ENCODE results near the gene TFE3.
A peak's percentile ranks its signal among the peaks of the same experiment; 100 is the strongest.

The TFE3 gene, protein sequence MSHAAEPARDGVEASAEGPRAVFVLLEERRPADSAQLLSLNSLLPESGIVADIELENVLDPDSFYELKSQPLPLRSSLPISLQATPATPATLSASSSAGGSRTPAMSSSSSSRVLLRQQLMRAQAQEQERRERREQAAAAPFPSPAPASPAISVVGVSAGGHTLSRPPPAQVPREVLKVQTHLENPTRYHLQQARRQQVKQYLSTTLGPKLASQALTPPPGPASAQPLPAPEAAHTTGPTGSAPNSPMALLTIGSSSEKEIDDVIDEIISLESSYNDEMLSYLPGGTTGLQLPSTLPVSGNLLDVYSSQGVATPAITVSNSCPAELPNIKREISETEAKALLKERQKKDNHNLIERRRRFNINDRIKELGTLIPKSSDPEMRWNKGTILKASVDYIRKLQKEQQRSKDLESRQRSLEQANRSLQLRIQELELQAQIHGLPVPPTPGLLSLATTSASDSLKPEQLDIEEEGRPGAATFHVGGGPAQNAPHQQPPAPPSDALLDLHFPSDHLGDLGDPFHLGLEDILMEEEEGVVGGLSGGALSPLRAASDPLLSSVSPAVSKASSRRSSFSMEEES

DNA sequence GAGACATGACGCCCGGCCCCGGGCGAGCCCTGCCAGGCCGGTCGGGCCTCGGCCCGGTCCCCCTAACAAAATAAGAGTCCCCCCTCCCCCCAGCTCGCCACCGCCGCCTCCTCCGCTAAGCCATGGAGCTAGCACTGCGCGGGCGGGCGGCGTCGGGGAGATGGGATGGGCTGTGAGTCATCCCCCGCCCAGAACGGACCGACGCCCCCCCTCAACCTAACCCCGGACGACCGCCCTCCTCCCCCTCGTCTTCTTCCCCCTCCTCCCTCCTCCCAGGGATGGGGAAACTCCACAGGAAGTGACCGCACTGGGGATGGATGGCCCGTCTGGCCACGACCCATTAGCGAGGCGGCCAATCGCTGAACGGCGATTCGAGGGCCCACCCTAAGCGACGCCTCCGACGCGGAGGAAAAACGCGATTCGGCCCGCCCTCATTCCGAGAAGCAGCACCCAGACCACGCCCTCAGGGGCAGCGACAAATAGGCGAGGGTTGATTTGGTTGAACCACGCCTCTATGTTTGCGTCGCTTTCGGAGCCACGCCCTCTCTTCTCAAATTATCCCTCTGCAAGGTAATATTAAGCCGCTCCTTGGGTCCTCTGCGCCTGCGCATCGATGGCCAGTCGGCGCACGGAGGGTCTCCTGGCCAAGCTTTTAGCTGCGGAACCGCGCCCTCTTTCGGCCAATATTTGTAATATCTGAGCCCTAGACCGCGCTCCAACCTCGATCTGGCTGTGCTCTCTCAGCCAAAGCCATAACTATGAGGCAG, at the start of gene TFE3:
TFE3 (minus strand) TSS at position 138 of the 767 bp plus-strand sequence; CDS start at position 7, 131 bp downstream.
- DNase-seq: peak; percentile 98

DNA sequence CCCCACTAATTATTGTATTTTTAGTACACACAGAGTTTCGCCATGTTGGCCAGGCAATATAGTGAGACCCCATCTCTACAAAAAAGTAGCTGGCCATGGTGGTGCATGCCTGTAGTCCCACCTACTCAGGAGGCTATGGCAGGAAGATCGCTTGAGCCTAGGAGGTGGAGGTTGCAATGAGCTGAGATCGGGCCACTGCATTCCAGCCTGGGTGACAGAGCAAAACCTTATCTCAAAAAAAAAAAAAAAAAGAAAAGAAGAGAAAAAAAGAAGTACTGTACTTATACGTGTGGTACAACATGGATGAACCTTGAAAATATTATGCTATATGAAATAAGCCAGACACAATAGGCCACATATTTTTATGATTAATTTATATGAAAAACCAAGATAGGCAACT, 46.4 kb upstream of the TFE3 start:
- no peak for DNase-seq

DNA sequence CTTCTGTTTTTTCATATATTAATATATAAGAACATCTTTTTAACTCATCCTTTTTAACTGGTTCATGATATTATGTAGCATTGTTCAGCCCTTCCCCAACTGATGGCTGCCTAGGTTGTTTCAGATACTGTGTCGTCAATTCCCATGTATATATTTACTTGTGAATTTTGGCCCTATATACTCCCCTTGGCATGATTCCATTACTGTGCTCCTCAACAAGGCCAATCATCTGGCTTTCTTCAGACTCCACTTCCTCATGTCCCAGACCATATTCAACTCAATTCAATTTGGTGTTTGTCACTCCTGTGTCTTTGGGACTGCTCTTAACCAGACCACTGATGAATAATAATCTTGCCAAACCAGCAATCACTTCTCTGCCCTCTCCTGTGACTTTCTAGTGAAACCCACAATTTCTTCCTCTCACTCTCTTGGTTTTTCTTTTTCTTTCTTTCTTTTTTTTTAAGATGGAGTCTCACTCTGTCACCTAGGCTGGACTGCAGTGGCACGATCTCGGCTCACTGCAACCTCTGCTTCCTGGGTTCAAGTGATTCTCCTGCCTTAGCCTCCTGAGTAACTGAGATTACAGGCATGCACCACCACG, 39.2 kb upstream of the TFE3 start:
- no peak for DNase-seq

DNA sequence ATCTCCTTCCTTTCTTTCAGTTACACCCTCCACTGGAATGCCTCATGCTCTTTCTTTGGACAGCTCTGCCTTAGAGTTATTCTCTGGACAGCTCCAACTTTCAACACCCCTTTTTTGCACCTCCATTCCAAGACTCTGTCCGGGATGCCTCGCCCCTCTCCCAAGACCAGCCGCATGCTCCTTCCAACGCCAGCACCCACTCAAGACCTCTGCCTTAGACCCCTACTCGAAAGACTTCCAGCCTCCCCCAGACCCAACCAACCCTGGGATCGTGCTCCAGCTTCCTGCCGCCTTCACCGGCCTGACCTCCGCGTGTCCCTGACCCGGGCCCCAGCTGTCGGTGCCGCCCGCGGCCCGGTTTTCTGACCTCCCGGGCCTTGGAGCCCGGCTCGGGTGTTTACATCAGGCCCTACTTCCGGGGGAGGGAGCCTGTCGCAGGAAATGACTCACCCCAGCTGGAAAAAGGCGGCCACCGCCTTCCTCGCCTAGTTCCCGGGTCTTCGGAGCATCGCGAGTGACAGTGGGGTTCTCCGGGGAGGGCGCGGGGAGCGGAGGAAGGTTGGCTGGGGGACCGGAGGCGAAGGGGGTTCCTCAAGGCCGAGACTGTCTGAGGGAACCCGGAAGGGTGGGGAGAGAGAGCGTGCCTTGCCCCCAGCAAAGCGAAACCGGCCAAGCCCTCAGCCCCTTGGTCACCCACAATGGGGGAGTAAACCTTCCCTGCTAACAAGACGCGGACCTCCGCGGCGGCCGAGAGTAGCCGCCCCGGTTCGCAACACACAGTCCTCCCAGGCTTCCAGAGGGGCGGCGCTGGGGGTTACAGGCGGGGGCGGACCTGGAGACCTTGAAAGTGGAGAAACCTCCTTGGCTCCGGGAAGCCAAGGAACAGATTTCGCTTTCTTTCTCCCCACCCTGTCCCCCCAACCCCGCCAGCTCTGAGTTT, 36.6 kb upstream of the TFE3 start, which contains the start of gene WDR45:
WDR45 (minus strand) TSS at position 399 of the 940 bp plus-strand sequence. CDS start 1,792 bp downstream, outside the sequence.
- DNase-seq: peak; percentile 80

DNA sequence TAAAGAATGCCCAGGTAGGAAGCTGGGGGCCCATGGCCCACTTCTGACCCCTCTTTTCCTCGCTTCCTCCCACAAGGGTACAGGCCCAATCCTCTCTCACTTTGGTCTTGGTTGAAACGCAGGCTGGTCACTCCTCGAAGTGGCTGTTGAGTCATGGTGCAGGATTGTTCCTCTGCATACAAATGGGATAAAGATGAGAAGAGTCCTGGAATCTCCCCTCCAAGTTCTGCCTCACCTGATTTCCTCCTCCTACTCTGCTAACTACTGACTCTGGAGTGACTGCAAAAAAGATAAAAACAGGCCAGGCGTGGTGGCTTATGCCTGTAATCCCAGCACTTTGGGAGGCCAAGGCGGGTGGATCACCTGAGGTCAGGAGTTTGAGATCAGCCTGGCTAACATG, 34.8 kb upstream of the TFE3 start:
- DNase-seq: no peak

DNA sequence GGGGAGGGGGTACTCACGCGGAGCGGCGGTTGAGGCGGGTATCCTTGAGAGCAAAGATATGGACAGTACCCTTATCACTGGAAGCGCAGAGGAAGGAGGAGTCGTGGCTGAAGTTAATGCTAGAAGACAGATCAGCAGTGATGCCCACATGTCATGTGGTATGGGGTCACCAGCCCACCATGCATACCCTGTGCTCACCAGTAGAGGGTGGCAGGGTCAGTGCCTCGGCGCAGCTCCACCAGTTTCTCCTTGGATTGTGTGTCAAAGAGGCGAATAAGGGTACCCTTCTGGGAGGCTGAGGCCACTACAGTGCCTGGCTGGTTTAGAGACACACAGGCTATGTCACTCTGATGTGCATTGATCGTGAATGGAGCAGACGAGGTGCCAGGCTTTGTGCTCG, 32.2 kb upstream of the TFE3 start:
- DNase-seq: no peak

DNA sequence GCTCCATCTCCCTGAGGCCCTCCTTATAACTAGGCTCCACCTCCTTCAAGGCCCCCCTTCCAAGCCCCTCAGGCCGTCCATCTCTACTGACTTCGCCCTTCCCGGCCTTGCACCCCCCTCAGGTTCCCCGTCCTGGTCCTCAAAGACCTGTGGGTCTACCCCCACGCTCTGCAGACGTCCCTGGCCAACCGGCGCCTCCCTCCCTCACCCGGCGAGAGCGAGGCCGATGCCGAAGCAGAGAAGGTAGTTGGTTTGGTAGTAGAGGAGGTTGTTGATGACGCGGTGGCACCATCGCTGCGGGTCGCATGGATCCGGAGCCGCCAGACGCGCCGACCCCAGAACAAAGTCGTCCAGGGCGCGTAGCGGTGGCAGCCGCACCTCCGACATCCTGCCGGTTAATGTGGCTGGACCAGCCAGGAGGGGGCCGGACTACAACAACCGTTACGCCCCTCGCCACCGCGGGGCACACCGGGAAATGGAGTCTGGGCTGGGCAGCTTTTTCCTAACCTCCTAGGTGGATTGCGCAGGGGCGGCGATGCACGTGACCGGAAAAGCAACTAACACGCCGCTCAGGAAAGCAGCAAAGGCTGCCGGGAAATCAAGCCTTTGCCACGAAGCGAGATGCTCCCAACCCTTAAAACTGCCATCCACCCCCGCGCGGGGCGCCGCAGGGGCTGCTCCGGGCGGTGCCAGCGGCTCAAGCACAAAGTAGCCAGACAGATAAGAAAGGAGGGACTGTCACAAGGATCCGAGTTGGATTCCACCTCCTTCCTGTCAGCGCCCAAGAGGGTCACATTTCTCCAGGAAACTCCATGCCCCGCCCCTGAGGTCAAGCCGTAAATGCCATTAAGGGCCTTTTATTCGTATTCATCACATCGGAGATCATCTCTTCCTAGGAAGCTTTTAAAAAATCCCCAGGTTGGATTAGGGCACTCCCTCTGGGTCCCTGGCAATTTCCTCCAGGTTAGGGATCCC, 30.7 kb upstream of the TFE3 start, which contains the start of gene PRAF2:
PRAF2 (minus strand) TSS at position 402 of the 975 bp plus-strand sequence; CDS start at position 387, 15 bp downstream.
- peak; percentile 93 for DNase-seq

DNA sequence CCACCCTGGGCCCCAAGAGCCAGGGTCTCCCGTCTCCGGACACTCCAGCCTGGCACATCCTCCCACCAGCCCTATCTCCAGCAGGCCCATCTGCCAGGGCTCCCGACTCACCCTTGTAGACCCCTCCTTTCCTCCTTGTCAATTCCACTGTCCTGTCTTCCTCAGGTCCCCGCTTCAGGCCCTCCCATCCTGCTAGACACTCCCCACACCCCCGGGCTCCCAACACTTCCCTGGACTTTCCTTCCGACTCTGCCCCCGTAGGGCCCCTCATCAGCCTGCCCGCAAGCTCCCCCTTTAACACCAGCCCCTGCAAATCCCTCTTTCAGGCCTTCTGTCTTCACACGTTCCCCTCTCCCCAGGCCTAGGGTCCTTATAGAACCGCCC, 29.5 kb upstream of the TFE3 start:
- no peak for DNase-seq

DNA sequence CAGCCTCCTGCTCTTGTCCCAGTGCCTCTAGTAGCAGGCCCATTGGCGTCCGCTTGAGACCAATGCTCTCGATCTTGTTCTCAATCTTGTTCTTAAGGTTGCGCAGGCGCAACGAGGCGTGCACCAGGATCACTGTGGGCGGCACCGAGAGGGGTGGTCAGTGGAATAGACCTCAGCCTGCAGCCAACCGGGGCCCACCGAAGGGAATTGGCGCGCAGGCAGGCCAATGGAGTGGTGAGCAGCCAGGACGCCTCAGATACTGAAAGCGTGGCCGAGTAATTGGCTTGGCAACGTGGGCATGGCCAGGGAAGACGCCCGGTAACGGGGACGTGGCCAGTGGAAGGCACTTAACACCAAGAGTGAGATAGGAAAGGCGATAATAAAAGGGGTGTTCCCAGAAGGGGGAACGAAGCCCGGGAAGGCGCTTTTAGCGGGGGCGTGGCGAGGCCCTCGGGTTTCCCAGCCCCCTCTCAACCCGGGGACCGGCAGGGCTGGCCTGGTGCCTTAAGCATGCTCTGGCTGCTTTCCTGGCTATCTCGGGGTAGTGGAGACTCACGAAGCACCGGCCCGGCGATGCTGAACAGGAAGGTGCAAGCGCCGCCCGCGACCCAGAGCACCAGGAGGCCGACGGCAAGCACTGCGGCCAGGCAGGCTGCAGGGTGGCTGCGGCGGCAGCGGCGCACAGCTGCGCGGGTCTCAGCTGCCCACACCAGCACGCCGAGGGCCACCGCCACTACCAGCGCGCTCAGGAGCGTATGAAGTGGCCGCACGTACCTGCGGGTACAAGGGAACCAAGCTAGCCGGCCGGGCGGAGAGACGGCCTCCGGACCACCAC, 28.9 kb upstream of the TFE3 start:
- DNase-seq: no peak

DNA sequence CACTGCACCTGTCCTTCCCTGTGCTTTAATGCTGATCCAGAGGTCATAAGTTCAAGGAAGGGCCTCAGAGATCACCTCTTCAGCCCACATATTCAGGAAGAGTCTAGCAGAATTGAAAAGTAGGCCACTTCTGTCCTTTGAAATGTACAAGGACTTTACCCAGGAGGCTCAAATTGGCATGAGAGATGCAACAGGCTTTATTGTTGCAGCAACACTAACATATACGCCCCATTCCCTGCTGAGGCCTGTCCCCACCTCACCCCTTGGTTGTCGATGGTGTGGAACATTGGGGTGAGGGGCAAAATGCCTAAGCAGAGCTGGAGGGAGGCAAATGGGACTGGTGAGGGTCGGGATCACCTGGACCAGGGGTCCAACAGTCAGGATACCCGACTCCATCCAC, 27.8 kb upstream of the TFE3 start:
- DNase-seq: no peak

DNA sequence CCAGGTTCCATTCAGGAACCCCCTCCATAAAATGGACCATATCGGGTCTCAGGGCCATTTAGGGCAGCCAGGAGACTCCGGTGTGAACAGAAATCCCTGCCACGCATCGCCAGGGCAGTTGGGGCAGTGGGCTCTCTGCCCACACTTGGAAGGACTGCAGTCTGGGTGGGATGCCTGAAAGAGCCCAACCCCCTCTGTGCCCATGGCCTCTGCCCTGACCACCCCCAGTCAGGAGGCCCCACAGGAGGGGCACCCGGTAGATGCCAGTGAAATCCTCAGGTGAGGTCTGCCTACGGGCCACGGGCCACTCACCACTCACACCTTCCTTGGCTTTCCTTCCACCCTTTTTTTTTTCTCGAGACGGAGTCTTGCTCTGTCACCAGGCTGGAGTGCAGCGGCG, 25.9 kb upstream of the TFE3 start:
- DNase-seq: no peak

DNA sequence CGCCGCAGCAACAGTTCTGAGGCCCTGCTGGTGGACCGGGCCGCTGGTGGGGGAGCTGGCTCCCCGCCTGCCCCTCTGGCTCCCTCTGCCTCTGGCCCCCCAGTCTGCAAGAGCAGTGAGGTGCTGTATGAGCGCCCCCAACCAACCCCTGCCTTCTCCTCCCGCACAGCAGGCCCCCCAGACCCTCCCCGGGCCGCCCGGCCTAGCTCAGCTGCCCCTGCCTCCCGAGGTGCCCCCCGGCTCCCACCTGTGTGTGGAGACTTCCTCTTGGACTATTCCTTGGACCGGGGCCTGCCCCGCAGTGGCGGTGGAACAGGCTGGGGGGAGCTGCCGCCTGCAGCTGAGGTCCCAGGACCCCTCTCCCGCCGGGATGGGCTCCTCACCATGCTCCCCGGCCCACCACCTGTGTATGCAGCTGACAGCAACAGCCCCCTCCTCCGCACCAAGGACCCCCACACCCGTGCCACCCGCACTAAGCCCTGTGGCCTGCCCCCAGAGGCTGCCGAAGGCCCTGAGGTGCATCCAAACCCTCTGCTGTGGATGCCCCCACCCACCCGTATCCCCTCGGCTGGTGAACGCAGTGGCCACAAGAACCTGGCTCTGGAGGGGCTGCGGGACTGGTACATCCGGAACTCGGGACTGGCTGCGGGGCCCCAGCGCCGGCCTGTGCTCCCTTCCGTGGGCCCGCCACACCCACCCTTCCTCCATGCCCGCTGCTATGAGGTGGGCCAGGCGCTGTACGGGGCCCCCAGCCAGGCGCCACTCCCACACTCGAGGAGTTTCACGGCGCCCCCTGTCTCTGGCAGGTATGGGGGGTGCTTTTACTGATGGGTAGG, 24.3 kb upstream of the TFE3 start:
- no peak for DNase-seq

DNA sequence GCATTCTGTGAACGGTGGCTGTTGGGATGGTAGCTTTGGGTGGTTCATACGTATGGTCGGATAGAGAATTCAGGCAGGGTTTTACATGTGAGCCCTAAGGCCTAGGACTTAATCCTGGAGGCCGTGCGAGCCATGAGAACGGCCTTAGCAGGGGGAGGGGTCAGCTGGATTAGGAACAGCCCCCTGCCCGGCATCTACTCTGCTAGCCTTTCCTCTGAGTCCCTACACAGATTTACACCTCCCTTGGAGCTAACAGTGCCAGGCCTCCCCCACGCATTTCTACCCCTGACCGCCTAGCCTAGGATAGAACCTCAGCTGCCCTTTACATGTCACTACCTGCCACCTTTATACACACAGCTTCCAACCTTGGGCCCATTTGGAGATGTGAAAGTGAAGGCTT, 23.5 kb upstream of the TFE3 start:
- no peak for DNase-seq

DNA sequence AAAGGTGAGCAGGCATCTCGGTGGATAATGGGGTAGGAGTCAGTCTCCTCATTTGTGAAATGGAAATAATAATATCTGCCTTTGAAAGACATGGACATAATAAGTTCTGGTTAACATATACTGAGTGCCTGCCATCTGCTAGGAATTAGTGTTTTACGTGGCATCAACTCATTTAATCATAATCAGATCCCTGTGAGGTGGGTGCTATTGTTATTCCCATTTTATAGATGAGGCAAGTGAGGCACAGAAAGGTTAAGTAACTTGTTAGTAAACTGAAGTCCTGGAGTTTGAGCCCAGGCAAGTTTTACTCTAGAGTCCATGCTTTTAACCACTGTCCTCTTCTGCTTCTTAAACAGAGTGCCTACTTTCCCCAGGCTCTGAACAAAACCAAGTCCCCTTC, 23.1 kb upstream of the TFE3 start:
- DNase-seq: no peak

DNA sequence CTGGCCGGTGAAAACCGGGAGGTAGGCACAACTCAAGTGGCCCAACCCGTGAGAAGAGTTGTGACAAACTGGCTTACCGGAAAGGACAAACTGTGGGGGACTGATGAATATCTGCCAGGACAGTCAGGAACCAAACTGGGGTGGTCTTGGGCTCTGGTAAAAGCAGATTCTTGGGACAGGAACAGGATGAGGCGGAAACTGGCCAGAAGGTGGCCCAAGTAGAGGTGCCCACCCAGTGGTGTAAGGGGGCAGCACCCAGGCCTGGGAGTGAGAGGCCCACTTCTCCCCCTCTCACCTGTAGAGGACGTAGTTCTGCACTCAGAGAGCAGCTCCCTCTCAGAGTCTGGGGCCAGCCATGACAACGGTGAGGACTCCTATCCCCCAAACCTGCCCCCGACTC, 21.6 kb upstream of the TFE3 start:
- DNase-seq: no peak

DNA sequence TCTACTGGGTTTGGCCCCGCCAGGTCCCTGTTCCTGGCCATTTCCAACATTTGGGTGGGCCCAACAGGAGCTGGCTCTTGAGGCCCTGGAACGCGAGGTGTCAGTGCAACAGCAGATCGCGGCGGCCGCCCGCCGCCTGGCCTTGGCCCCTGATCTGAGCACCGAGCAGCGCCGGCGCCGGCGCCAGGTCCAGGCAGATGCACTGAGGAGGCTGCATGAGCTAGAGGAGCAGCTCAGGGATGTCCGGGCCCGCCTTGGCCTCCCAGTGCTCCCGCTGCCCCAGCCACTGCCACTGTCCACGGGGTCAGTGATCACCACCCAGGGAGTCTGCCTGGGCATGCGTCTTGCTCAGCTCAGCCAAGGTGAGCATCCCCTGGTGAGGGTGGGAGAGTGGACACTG, 21.1 kb upstream of the TFE3 start:
- no peak for DNase-seq

DNA sequence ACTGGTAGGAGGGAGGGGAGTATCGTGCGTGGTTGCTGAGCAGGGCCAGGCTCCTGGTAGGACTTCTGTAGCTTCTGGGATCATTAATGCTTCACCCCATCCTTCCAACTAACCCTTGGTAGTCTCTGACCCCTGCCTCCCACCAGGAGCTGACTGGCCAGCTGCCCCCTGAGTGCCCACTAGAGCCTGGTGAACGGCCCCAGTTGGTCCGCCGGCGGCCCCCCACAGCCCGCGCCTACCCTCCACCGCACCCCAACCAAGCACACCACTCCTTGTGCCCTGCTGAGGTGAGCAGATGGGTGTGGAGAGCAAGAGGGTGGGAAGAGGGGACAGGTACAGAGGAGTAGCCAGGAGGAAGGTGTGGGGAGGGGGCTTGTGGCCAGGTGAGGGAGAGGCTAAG, 20.6 kb upstream of the TFE3 start:
- no peak for DNase-seq

DNA sequence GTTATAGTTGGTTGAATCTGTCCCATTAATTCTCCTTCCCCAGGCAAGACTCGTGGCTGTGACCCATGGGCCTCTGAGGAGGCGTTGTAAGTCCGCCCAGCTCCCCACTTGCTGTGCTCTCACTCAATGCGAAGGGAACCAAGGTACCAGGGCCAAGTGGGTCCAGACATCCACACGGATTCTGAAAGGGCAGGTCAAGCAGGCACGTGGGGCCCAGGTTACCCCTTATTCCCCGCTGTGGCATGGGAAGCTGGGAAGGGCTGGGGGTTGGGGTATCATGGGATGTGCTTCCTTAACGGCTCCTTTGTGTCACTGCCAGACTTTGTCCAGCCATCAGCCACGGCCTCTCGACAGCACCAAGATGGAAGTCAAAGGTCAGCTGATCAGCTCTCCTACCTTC, 18.8 kb upstream of the TFE3 start:
- DNase-seq: no peak

DNA sequence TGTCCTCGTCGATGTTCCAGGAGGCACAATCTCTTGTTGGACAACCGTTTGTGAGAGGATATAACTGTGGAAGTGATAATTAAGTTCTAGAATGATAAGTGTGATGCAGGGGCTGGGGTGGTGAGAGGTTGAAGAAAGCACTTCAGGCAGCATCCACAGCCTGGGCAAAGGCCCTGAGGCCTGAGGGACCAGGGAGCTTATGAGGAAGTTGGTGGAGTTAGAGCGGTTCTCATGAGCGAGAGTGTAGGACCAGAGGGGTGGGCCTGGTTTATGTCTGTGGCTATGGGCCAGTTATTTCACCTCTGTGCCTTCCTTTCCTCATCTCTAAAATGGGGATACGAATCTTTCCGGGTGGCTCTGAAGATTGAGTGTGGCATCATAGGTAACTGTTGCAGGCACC, 18.3 kb upstream of the TFE3 start:
- DNase-seq: no peak
